ENCODE results near the gene KCNAB1. TPM values are rescaled to one million over a fixed set of nuclear protein-coding genes. Genes with fewer than 3 reads are reported as not detected.

Gene KCNAB1
- total and polyA plus RNA-seq, 4 donors: 0.76 to 2.8 (median 1.0) TPM

- Histone ChIP-seq H3K36me3 (ENCODE audit: control insufficient read depth in 4 of 4, insufficient read depth in 3 of 4, low read depth in 1 of 4, low read length in 3 of 4) (no peaks in the 10 kb centered on the region), H3K9me3 (ENCODE audit: control insufficient read depth in 4 of 4, low read length in 3 of 4) (no peaks in the 10 kb centered on the region), H3K4me3 (ENCODE audit: low read depth in 1 of 3, low read length in 3 of 3) (no peak overlapping the region), H3K4me1 (ENCODE audit: control insufficient read depth in 4 of 4, insufficient read depth in 4 of 4, low read length in 3 of 4) (no peaks in the 10 kb centered on the region), H3K9ac (ENCODE audit: low read depth in 1 of 2, low read length in 2 of 2) (no peak overlapping the region), H3K27me3 (ENCODE audit: control insufficient read depth in 4 of 4, insufficient read depth in 4 of 4, low read length in 3 of 4) (no peaks in the 10 kb centered on the region), H3K27ac (ENCODE audit: low read depth in 1 of 2, low read length in 2 of 2) (no peak overlapping the region)
- DNase-seq (ENCODE audit: low spot score): no peak
- no peak for TF ChIP-seq REST (IDR thresholded peaks at IDR 0.05)
- no peak for TF ChIP-seq TAF1 (conservative IDR thresholded peaks at IDR 0.05)
- 86% methylated on average over 5 of the region's 5 CpGs for whole genome bisulfite sequencing
These were observed 377.9 kb downstream of the KCNAB1 start for GRCh38 chr3:156498307-156498706.

- Histone ChIP-seq H3K9ac (ENCODE audit: low read depth in 1 of 2, low read length in 2 of 2) (no peak overlapping the region), H3K27ac (ENCODE audit: low read depth in 1 of 2, low read length in 2 of 2) (no peak overlapping the region), H3K9me3 (ENCODE audit: control insufficient read depth in 4 of 4, low read length in 3 of 4) (no peaks in the 10 kb centered on the region), H3K27me3 (ENCODE audit: control insufficient read depth in 4 of 4, insufficient read depth in 4 of 4, low read length in 3 of 4) (no peaks in the 10 kb centered on the region), H3K36me3 (ENCODE audit: control insufficient read depth in 4 of 4, insufficient read depth in 3 of 4, low read depth in 1 of 4, low read length in 3 of 4) (no peaks in the 10 kb centered on the region), H3K4me1 (ENCODE audit: control insufficient read depth in 4 of 4, insufficient read depth in 4 of 4, low read length in 3 of 4) (no peaks in the 10 kb centered on the region), H3K4me3 (ENCODE audit: low read depth in 1 of 3, low read length in 3 of 3) (no peak overlapping the region)
- no peak for TF ChIP-seq NR2F2 (IDR thresholded peaks at IDR 0.05)
- TF ChIP-seq HNF4A (conservative IDR thresholded peaks at IDR 0.05): no peak
- TF ChIP-seq HNF4G (IDR thresholded peaks at IDR 0.05): no peak
- TF ChIP-seq RAD21 (IDR thresholded peaks at IDR 0.05): no peak
- TF ChIP-seq EGR1 (IDR thresholded peaks at IDR 0.05; ENCODE audit: low read depth in 2 of 2): no peak
- no peak for TF ChIP-seq FOXA1 (IDR thresholded peaks at IDR 0.05)
- no peak for TF ChIP-seq GABPA (IDR thresholded peaks at IDR 0.05 in 1 of 2, conservative IDR thresholded peaks at IDR 0.05 in 1 of 2)
- TF ChIP-seq TAF1 (conservative IDR thresholded peaks at IDR 0.05): no peak
- no peak for TF ChIP-seq ZBTB33 (IDR thresholded peaks at IDR 0.05)
- no peak for TF ChIP-seq JUND (IDR thresholded peaks at IDR 0.05)
- TF ChIP-seq ATF3 (IDR thresholded peaks at IDR 0.05): no peak
- TF ChIP-seq FOXA2 (IDR thresholded peaks at IDR 0.05): no peak
- TF ChIP-seq SP1 (IDR thresholded peaks at IDR 0.05): no peak
- TF ChIP-seq RXRA (IDR thresholded peaks at IDR 0.05): no peak
- no peak for TF ChIP-seq YY1 (IDR thresholded peaks at IDR 0.05)
- TF ChIP-seq MAX (IDR thresholded peaks at IDR 0.05): no peak
- TF ChIP-seq CTCF (IDR thresholded peaks at IDR 0.05; ENCODE audit: low read depth, low read length, missing input control): no peak
- TF ChIP-seq REST (IDR thresholded peaks at IDR 0.05): no peak
- DNase-seq (ENCODE audit: low spot score): no peak
These were observed 386.9 kb downstream of the KCNAB1 start for GRCh38 chr3:156507285-156507684.

Data from liver (tissue), 9 donors.